Measurements from ENCODE around the gene CASK.

GRCh38 chrX:41881166-41881565 lies 42.2 kb downstream of the CASK start:
- TF ChIP-seq CTCF (IDR thresholded peaks at IDR 0.05) (no peak), EP300 (IDR thresholded peaks at IDR 0.05) (no peak)

Measured in tibial nerve (tissue), 4 donors.